SU-DHL-6 (cell line): Measurements from ENCODE around the gene SNX8.

Source experiments
- H2AFZ ChIP-seq: fragments of 200-600 bp; sonication (generic); 2 replicates; pipeline ENCODE4 v1.6.1; 2014; ENCODE audit warnings: low read depth, mild to moderate bottlenecking, moderate library complexity, mixed read lengths, antibody characterized with exemption, low read length; ENCODE audit not compliant: severe bottlenecking
- H3F3A ChIP-seq: fragments of 200-600 bp; shearing (Covaris generic); 2 replicates; pipeline ENCODE4 v1.6.0; 2016; ENCODE audit warnings: antibody characterized with exemption, mild to moderate bottlenecking; ENCODE audit not compliant: insufficient read depth
- H3K27ac ChIP-seq: fragments of 200-600 bp; sonication (generic); 2 replicates; pipeline ENCODE4 v1.5.1; 2016; ENCODE audit warnings: low read depth, mild to moderate bottlenecking, low read length, moderate library complexity, mixed read lengths
- H3K27me3 ChIP-seq: fragments of 200-600 bp; sonication (generic), shearing (Covaris generic); 2 replicates; pipeline ENCODE4 v1.6.0; 2014; ENCODE audit warnings: mild to moderate bottlenecking, low read length
- H3K36me3 ChIP-seq: fragments of 200-600 bp; sonication (generic); 2 replicates; pipeline ENCODE4 v1.6.1; 2014; ENCODE audit warnings: mild to moderate bottlenecking, low read length, mixed read lengths
- H3K4me2 ChIP-seq: fragments of 300-600, 200-600 bp; shearing (Covaris generic), sonication (generic); 2 replicates; pipeline ENCODE4 v1.6.0; 2014; ENCODE audit warnings: low read length, low read depth, mild to moderate bottlenecking; ENCODE audit not compliant: poor library complexity, severe bottlenecking
- H3K4me3 ChIP-seq: fragments of 200-600 bp; sonication (generic); 2 replicates; pipeline ENCODE4 v1.5.1; 2014; ENCODE audit warnings: antibody characterized with exemption, low read length, mild to moderate bottlenecking, mixed read lengths; ENCODE audit not compliant: insufficient read depth, poor library complexity, severe bottlenecking
- H3K79me2 ChIP-seq: fragments of 200-600 bp; sonication (generic); 2 replicates; pipeline ENCODE4 v1.6.1; 2014; ENCODE audit warnings: mild to moderate bottlenecking, low read length, moderate library complexity; ENCODE audit not compliant: insufficient read depth
- H3K9ac ChIP-seq: fragments of 200-600 bp; sonication (generic); 2 replicates; pipeline ENCODE4 v1.7.0; 2014; ENCODE audit warnings: mild to moderate bottlenecking, low read length
- H3K9me2 ChIP-seq: fragments of 200-600 bp; sonication (generic); replicated peaks from 2 replicates; pipeline ENCODE4 v1.6.1; 2014; ENCODE audit warnings: low read length; ENCODE audit not compliant: insufficient read depth
- H3K9me3 ChIP-seq: fragments of 200-600 bp; sonication (generic); 2 replicates; pipeline ENCODE4 v1.6.1; 2014; ENCODE audit warnings: low read length, mixed read lengths; ENCODE audit not compliant: insufficient read depth
- H4K20me1 ChIP-seq: fragments of 200-600 bp; sonication (generic); 2 replicates; pipeline ENCODE4 v1.6.1; 2014; ENCODE audit warnings: low read depth, mild to moderate bottlenecking, antibody characterized with exemption, low read length, moderate library complexity, mixed read lengths
- CTCF ChIP-seq: fragments of 200-600 bp; sonication (generic); IDR thresholded peaks from one replicate; pipeline ENCODE4 v1.5.1; 2017; ENCODE audit warnings: antibody characterized with exemption, mild to moderate bottlenecking, low read length, moderate library complexity; ENCODE audit not compliant: insufficient read depth, poor library complexity, severe bottlenecking
- EZH2phosphoT487 ChIP-seq: fragments of 200-600 bp; sonication (generic), shearing (Covaris generic); conservative IDR thresholded peaks from 2 replicates; pipeline ENCODE4 v1.6.1; 2018; ENCODE audit warnings: mild to moderate bottlenecking, antibody characterized with exemption, low read length, moderate library complexity, mixed read lengths

Gene SNX8

GRCh38 chr7:2289111-2289586, 25.1 kb downstream of the SNX8 start:
- no peak for TF ChIP-seq CTCF
- TF ChIP-seq EZH2phosphoT487: no peak
- Histone ChIP-seq H3K27me3 (no peaks in the 10 kb centered on the region), H3K27ac (peak overlapping the region; percentile 53), H3K9me3 (no peaks in the 10 kb centered on the region), H3K4me2 (peak overlapping the region; percentile 36), H3F3A (peaks cover 10% of the 10 kb centered on the region), H2AFZ (no peak overlapping the region), H4K20me1 (no peaks in the 10 kb centered on the region), H3K9me2 (no peaks in the 10 kb centered on the region), H3K79me2 (peaks cover 63% of the 10 kb centered on the region), H3K36me3 (no peaks in the 10 kb centered on the region), H3K9ac (0 out of 2 replicates have a peak overlapping the region, but pooled peaks have one; percentile 10), H3K4me3 (no peak overlapping the region)

GRCh38 chr7:2288503-2288902, 25.7 kb downstream of the SNX8 start:
- no peaks in the 10 kb centered on the region for H3K36me3 ChIP-seq
- H4K20me1 ChIP-seq: no peaks in the 10 kb centered on the region
- H3K9me3 ChIP-seq: no peaks in the 10 kb centered on the region
- H2AFZ ChIP-seq: no peak overlapping the region
- peaks cover 65% of the 10 kb centered on the region for H3K79me2 ChIP-seq
- no peaks in the 10 kb centered on the region for H3K9me2 ChIP-seq
- 0 out of 2 replicates have a peak overlapping the region, but pooled peaks have one; percentile 10 for H3K9ac ChIP-seq
- no peak for TF ChIP-seq EZH2phosphoT487
- no peak for TF ChIP-seq CTCF
- H3K27ac ChIP-seq: peak overlapping the region; percentile 53
- peaks cover 10% of the 10 kb centered on the region for H3F3A ChIP-seq
- no peak overlapping the region for H3K4me3 ChIP-seq
- peak overlapping the region; percentile 36 for H3K4me2 ChIP-seq
- no peaks in the 10 kb centered on the region for H3K27me3 ChIP-seq

GRCh38 chr7:2287745-2288144, 26.5 kb downstream of the SNX8 start:
- H3K36me3 ChIP-seq: no peaks in the 10 kb centered on the region
- H3K9me3 ChIP-seq: no peaks in the 10 kb centered on the region
- H3K9ac ChIP-seq: no peak overlapping the region
- H4K20me1 ChIP-seq: no peaks in the 10 kb centered on the region
- H3K79me2 ChIP-seq: peaks cover 61% of the 10 kb centered on the region
- no peak overlapping the region for H2AFZ ChIP-seq
- peak overlapping the region; percentile 25; the same call in 1 of the 2 replicates for H3K27ac ChIP-seq
- H3F3A ChIP-seq: peaks cover 10% of the 10 kb centered on the region
- no peaks in the 10 kb centered on the region for H3K9me2 ChIP-seq
- H3K27me3 ChIP-seq: no peaks in the 10 kb centered on the region
- H3K4me2 ChIP-seq: no peak overlapping the region
- TF ChIP-seq CTCF (no peak), EZH2phosphoT487 (no peak)
- H3K4me3 ChIP-seq: no peak overlapping the region
